NOMO-1 treated with DMSO at 0.1 percent for 48 hours (cell line): ENCODE data around the gene GTF2I.
"Not testable (repeated sequence)": the region's sequence is repeated elsewhere in the genome, so short reads cannot be mapped to it uniquely, and the experiment has no call there.

Source experiments
- DNase-seq: peaks from one replicate; lab custom pipeline; 2025; ENCODE audit not compliant: unreplicated experiment; lab: John Stamatoyannopoulos, UW

Gene GTF2I

DNA sequence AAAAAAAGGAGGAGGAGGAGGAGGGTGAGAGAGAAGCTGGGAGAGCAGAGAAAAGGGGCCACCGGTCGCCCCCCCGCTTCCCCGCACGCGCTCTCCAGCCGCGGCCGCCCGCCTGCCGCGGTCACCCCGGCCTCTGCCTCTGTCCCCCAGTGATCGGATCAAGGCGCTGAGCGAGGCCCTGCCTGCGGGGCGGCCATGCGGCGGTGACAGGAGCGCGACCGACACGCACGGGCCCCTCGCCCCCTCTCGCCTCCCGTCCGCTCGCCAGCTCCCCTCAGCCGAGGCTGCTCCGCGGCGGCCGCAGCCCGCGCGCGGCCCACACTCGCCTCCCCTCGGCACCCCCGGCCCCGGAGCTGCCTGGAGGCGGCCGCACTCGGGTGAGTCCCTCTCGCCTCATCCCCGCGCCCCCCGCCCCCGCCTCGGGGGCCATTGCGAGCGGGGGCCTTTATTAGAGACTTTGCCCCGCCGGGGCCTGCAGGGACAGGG is at the start of gene GTF2I:
GTF2I (plus strand) TSS at position 27 of the 486 bp plus-strand sequence. CDS start 31,411 bp downstream, outside the sequence.
- no peak for DNase-seq

DNA sequence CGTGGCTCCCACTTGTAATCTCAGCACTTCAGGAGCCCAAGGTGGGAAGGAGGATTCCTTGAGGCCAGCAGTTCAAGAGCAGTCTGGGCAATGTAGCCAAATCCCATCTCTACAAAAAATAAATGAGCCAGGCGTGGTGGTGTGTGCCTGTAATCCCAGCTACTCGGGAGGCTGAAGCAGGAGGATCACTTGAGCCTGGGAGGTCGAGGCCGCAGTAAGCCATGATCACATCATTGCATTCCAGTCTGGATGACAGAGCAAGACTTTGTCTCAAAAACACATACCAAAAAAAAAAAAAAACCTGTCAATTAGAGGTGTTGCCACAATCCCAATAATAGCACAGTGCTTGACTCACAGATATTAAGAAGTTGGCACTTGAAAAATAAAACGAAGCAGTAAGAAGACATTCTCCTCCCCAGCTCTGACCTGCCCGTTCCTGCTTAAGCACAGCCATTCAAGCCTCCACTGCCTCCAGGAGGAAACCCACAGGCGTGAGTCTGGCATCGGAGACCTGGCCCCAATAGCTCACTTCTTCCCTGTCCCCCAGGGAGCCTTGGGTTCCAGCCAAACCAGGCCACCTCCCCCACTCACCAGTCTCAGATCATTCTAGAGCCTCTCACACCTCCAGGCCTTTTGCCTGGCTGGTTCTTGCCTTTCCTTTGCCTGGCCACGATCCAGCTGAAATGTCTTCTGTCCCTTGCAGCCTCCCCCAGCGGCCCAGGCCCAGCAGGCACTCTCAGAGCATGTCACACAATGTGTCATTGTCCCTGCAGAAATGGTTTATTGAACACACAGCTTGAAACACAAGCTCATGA is 45.3 kb upstream of the GTF2I start:
- no peak for DNase-seq

DNA sequence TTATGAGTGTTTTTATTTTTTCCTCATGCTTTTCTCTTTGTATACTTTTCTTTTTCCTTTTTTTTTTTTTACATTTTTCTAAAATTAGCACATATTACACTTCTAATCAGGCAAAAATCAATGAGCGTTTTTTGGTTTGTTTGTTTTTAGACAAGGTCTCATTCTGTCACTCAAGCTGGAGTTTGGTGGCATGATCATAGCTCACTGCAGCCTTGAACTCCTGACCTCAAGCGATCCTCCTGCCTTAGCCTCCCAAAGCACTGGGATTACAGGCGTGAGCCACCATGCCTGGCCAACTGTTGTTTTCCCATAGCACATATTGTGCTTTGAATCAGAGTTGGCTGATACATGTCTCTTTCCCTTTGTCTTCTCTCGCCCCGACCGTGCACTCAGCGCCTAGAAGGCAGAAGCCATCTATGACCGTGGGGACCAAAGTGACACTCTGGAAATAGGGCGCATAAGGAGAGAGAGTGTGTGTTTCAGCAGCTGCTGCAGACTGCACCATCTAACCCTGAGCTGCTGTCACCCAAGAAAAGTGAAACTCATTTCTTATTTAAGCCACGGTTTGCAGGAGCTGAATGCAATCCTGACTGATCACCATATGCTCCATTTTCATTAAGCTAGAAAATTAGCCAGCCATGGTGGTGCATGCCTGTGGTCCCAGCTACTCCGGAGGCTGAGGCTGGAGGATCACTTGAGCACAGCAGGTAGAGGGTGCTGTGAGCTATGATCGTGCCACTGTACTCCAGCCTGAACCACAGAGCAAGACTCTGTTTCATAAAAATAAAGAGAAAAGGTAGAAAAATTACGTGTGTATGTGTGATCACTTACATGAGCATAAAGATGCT is 41.4 kb upstream of the GTF2I start:
- no peak for DNase-seq

DNA sequence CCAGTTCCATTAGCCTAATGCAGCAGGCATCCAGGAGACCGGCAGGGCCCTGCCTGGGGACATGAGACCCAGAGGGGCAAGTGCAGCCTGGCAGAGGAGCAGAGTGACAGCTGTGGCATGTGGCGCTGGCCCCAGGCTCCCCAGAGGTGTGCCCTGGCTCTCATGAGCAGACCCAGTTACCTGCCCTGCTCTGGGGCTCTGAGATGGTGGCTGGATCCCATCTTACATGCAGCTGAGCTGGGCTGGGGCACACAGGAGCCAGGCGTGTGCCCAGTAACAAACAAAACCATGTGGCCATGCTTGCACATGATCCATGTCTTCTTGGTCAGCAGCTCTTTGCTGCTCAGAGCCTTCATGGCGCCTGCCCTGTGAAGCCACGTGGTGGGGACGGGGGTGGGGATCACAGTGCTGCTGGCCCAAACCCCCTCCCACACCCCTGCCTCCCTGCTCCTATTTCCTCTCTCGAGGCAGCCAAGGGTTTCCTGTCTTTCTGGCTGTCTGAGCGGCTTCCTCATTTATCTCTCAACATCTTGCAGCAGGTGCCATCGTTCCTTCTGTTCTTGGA is 40.3 kb upstream of the GTF2I start:
- peak; percentile 90 for DNase-seq

DNA sequence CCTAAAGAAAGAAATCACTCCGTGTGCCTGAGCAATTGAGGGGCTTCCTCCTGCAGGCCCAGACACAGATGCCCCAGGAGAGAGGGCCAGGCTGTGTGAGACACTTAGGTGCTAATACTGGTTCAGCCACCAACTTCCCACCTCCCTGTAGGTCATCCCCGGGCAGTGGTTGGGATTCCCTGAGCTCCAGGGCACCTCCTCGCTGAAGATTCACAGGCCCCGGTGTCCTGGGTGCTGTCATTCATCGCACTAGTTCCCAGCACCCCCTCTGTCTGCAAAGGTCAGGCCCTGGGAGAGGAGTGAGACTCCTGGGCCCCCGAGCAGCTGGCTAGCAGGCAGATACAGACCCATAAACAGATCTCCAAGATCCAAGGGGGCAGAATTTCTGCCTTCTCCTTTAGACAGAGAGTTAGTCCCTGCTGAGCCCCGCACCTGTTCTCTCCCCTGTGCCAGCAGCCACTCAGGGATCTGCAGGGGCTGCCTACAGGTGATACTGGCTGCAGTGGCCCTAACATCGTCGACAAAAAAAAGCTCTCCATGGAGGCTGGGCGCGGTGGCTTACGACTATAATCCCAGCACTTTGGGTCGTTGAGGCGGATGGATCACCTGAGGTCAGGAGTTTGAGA is 38.2 kb upstream of the GTF2I start:
- no peak for DNase-seq

DNA sequence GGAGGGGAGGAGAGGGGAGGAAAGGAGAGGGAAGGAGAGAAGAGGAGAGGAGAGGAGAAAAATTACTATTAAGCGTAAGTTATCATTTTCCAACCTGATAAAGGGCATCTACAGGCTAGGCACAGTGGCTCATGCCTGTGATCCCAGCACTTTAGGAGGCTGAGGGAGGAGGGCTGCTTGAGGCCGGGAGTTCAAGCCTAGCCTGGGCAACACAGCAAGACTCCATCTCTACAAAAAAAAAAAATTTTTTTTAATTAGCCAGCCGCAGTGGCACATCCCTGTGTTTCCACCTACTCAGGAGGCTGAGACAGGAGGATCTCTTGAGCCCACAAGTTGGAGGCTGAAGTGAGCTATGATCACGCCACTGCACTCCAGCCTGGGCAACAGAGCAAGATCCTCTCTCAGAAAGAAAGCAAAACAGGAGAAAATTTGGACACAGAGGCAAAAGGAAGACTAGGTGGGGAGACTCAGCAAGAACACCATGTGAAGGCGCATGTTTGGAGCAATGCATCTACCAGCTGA is 35.2 kb upstream of the GTF2I start:
- no peak for DNase-seq

DNA sequence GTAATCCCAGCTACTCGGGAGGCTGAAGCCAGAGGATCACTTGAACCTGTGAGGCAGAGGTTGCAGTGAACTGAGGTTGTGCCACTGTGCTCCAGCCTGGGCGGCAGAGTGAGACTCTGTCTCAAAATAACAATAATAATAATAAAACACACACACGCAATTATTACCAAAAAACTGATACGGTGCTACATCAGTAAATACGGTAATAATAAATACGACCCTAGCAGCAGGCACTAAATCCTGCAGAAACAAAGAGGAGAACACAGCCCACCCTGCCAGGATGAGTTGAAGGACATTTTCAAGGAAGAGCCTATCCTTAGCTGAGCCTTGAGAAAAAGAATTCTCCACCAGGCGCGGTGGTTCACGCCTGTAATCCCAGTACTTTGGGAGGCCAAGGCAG is 34.4 kb upstream of the GTF2I start:
- no peak for DNase-seq

DNA sequence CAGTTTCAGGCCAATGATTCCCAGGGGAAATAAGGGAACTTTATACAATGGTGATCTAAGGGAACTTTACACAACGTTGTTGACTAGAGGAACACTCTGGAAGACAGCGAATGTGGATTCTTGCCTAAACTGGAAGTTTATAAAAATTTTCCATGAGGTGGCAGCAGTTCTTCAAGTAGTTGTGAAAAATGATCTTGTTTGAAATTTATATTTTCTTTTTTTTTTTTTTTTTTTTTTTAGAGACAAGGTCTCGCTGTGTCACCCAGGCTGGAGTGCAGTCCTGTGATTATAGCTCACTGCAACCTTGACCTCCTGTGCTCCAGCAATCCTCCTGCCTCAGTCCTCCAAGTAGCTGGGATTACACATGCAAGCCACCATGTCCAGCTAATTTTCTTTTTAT is 32.1 kb upstream of the GTF2I start:
- peak; percentile 36 for DNase-seq

DNA sequence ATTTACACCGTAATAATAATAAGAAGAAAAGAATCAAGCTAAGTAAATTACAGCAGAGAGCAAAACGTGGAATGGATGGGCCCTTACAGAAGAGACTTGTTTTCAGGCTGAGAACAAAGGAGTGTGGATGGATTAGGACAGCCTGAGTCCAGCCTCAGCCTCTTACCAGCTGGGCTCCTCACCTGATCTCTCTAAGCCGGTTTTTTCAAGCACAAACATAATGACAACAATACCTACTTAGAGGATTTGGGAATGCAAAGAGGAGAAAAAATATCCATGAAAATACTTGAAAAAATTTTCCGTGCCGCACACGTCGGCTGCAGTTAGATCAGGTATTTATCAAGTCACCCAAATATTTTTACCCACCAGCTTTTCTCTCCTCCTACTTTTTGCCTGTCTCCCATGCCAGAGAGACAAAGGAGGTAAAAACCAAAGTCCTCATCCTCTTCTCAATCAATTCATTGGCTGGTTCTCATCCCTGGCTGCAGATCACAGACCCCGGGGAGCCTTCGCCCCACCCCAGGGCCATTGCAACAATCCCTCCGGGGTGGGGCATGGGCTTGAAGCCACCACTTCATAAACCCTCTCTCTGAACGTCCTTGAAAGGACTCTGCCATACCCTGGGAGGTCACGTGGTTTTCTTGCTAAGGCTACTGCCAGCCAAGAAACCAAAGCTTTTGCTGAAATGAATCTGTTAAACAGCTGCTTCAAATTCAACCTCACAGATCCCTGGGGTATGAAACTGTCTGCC is 29.7 kb upstream of the GTF2I start:
- no peak for DNase-seq

DNA sequence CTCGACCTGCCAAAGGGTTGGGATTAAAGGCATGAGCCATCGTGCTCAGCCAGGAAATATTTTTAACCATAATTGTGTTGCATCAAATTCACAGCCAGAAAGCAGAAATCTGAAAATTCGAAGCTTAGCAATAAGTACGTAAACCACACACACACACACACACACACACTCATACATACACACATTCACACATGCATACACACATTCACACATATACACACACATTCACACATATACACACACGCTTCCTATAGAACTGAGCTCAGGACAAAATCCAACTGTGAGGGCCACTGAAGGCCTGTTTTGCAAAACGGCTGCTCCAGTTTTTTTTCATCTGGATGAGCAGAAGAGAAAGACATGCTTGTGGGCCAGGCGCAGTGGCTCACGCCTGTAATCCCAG is 25.0 kb upstream of the GTF2I start:
- DNase-seq, result no peak

DNA sequence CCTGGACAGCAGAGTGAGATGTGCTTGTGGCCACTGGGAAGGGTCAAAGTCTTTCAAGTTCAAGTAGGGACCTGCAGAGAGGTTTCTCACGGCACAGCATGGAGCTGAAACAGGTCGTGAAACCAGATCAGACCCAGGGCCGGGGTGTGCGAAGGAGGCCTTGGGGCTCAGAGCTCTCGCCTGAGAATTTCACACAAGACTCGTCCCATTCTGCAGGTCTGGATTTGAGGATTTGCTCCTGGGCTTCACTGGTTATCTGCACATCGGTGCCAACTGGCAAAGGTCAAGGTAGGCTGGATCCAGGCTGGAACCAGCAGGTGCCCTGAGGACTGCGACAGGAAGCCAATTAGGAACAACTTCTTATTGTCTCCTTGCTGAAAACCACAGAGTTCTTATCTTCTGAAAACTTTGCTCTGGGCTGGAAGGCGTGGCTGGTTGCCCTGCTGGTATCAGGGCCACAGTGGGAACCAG is 24.0 kb upstream of the GTF2I start:
- DNase-seq, result no peak

DNA sequence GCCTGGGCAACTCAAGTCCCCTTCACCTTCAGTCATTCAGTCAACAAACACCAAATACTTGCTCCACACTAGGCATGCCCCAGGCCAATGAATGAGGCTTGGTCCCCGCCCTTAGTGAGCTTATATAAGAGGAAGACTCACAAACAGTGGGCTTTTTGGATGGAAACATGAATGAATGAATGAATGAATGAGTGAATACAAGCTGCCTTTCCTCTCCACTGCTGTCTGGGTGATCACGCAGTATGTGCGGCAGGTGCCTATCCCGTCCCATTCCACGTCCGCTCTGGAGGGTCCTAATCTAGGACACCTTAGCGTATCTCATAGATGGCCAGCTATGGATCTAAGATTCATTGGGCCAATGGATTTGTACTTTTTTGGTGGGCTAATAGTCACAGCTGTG is 19.8 kb upstream of the GTF2I start:
- DNase-seq, result no peak

DNA sequence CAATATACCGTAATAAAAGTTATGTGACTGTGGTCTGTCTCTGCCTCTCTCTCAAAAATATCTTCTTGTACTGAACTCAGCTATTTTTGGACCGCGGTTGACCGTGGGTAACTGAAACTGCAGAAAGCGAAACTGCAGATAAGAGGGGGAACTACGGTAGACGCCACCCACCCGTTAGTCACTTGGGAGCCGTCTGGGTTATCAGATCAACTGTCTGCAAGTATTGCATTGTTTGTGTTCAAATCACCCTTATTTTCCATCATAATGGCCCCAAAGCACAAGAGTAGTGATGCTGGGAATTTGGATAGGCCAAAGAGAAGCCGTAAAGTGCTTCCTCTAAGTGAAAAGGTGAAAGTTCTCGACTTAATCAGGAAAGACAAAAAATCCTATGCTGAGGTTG is 7.5 kb upstream of the GTF2I start:
- peak; percentile 96 for DNase-seq

DNA sequence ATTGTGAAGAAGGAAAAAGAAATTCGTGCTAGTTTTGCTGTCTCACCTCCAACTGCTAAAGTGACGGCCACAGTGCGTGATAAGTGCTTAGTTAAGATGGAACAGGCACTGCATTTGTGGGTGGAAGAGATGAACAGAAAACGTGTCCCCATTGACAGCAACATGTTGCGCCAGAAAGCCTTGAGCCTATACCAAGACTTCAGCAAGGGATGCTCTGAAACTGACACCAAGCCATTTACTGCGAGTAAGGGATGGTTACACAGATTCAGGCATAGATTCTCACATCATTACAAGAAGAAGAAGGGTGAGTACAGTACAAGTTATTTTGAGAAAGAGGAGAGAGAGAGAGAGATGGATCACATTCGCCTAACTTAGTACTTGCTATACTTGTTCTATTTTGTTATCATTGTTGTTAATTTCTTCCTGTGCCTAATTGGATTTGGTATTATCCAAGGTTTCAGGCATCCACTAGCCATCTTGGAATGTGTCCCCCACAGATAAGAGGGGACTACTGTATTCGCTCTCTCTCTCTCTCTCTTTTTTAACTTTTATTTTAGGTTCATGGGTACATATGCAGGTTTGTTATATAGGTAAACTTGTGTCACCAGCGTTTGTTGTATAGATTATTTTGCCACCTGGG is 6.9 kb upstream of the GTF2I start:
- peak; percentile 57 for DNase-seq

DNA sequence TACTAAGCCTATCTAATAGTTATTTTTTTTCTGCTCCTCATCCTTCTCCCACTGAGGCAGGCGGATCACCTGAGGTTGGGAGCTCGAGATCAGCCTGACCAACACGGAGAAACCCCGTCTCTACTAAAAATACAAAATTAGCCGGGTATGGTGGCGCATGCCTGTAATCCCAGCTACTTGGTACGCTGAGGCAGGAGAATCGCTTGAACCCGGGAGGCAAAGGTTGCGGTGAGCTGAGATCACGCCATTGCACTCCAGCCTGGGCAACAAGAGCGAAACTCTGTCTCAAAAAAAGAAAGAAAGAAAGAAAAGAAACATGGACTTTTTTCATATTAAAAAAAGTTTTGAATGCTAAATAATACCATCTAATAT is 6.4 kb upstream of the GTF2I start:
- not testable (repeated sequence) for DNase-seq

DNA sequence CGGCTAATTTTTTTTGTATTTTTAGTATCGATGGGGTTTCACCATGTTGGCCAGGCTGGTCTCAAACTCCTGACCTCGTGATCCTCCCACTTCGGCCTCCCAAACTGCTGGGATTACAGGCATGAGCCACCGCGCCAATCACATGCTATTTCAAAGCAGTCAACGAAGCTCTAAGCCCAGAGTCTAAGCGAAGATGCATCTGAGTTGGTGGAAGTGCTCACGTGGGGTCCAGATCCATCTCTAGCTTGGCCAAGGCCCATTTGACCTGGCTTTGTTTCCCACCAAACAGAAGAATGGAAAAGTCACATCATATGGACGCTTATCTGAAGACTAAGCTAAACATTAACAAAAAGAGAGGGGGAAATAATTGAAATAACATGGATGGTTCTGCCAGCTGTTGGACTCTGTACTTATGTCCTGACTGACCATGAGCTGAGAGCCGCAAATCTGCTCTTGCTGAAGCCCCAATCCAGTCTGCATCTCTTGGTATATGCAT is 3.8 kb upstream of the GTF2I start:
- no peak for DNase-seq

DNA sequence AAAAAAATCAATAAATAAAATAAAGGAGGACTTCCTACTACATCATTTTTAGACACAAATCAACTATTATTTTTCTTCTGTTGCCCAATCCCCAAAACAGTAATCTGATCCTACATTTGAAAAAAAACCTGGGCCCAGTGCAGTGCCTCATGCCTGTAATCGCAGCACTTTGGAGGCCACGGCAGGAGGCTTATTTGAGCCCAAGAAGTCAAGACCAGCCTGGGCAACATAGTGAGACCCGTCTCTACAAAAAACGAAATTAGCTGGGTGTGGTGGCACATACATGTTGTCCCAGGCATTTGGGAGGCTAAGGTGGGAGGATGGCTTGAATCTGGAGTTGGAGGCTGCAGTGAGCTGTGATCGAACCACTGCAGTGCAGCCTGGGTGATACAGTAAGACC is 2.7 kb upstream of the GTF2I start:
- no peak for DNase-seq

DNA sequence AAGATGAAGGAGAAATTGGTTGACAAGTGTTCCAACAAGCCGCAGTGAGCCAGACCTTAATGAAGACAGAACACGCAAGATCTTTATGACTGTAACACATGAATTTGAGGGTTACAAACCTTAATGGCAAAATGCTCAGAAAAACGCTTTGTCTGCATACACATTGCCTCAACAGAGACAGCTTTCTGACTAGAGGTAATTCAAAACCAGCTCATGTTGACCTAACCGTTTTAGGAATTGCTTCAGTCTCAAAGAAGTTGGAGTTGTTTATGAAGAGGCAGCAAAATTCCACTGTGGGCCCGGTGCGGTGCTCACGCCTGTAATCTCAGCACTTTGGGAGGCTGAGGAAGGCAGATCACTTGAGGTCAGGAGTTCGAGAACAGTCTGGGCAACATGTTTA is 2.2 kb upstream of the GTF2I start:
- DNase-seq, result no peak

DNA sequence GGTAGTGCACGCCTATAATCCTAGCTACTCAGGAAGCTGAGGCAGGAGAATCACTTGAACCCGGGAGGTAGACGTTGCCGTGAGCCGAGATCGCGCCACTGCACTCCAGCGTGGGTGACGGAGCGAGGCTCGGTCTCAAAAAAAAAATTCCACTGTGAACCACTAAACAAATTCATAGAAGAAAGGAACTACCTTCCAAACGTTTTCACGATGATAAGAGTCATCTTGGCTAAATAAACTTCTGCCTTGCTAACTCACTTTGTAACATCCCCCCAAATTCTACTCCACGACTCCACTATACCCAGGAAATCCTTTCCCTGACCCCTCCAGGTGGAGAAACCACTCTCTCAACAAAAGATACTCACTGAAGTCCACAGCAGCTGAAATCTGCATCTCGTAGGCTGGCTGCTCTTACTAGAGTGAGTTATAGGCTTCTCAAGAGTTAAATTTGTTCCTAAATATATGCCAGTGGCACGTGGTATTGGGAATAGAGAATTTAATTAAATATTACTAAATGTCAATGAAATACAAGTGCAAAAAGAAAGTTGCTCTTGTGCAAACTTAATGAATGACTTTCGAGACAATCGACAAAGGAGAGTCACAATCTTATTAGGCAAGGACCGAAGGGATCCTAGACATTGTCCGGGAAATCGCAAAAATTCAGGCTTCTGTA is 1.6 kb upstream of the GTF2I start:
- DNase-seq, result peak; percentile 36
